SU-DHL-6 (cell line): ENCODE data around the gene CAMK2D.

Experiments used
- H2AFZ ChIP-seq: fragments of 200-600 bp; sonication (generic); 2 replicates; pipeline ENCODE4 v1.6.1; 2014; ENCODE audit warnings: low read depth, mild to moderate bottlenecking, moderate library complexity, mixed read lengths, antibody characterized with exemption, low read length; ENCODE audit not compliant: severe bottlenecking
- H3F3A ChIP-seq: fragments of 200-600 bp; shearing (Covaris generic); 2 replicates; pipeline ENCODE4 v1.6.0; 2016; ENCODE audit warnings: antibody characterized with exemption, mild to moderate bottlenecking; ENCODE audit not compliant: insufficient read depth
- H3K27ac ChIP-seq: fragments of 200-600 bp; sonication (generic); 2 replicates; pipeline ENCODE4 v1.5.1; 2016; ENCODE audit warnings: low read depth, mild to moderate bottlenecking, low read length, moderate library complexity, mixed read lengths
- H3K27me3 ChIP-seq: fragments of 200-600 bp; sonication (generic), shearing (Covaris generic); 2 replicates; pipeline ENCODE4 v1.6.0; 2014; ENCODE audit warnings: mild to moderate bottlenecking, low read length
- H3K36me3 ChIP-seq: fragments of 200-600 bp; sonication (generic); 2 replicates; pipeline ENCODE4 v1.6.1; 2014; ENCODE audit warnings: mild to moderate bottlenecking, low read length, mixed read lengths
- H3K4me2 ChIP-seq: fragments of 300-600, 200-600 bp; shearing (Covaris generic), sonication (generic); 2 replicates; pipeline ENCODE4 v1.6.0; 2014; ENCODE audit warnings: low read length, low read depth, mild to moderate bottlenecking; ENCODE audit not compliant: poor library complexity, severe bottlenecking
- H3K4me3 ChIP-seq: fragments of 200-600 bp; sonication (generic); 2 replicates; pipeline ENCODE4 v1.5.1; 2014; ENCODE audit warnings: antibody characterized with exemption, low read length, mild to moderate bottlenecking, mixed read lengths; ENCODE audit not compliant: insufficient read depth, poor library complexity, severe bottlenecking
- H3K79me2 ChIP-seq: fragments of 200-600 bp; sonication (generic); 2 replicates; pipeline ENCODE4 v1.6.1; 2014; ENCODE audit warnings: mild to moderate bottlenecking, low read length, moderate library complexity; ENCODE audit not compliant: insufficient read depth
- H3K9ac ChIP-seq: fragments of 200-600 bp; sonication (generic); 2 replicates; pipeline ENCODE4 v1.7.0; 2014; ENCODE audit warnings: mild to moderate bottlenecking, low read length
- H3K9me2 ChIP-seq: fragments of 200-600 bp; sonication (generic); replicated peaks from 2 replicates; pipeline ENCODE4 v1.6.1; 2014; ENCODE audit warnings: low read length; ENCODE audit not compliant: insufficient read depth
- H3K9me3 ChIP-seq: fragments of 200-600 bp; sonication (generic); 2 replicates; pipeline ENCODE4 v1.6.1; 2014; ENCODE audit warnings: low read length, mixed read lengths; ENCODE audit not compliant: insufficient read depth
- H4K20me1 ChIP-seq: fragments of 200-600 bp; sonication (generic); 2 replicates; pipeline ENCODE4 v1.6.1; 2014; ENCODE audit warnings: low read depth, mild to moderate bottlenecking, antibody characterized with exemption, low read length, moderate library complexity, mixed read lengths
- EZH2phosphoT487 ChIP-seq: fragments of 200-600 bp; sonication (generic), shearing (Covaris generic); conservative IDR thresholded peaks from 2 replicates; pipeline ENCODE4 v1.6.1; 2018; ENCODE audit warnings: mild to moderate bottlenecking, antibody characterized with exemption, low read length, moderate library complexity, mixed read lengths
- TF ChIP-seq, protein P1 (sequence below): fragments of 200-600 bp; sonication (generic); IDR thresholded peaks from one replicate; pipeline ENCODE4 v1.5.1; 2017; ENCODE audit warnings: antibody characterized with exemption, mild to moderate bottlenecking, low read length, moderate library complexity; ENCODE audit not compliant: insufficient read depth, poor library complexity, severe bottlenecking

CAMK2D gene

DNA sequence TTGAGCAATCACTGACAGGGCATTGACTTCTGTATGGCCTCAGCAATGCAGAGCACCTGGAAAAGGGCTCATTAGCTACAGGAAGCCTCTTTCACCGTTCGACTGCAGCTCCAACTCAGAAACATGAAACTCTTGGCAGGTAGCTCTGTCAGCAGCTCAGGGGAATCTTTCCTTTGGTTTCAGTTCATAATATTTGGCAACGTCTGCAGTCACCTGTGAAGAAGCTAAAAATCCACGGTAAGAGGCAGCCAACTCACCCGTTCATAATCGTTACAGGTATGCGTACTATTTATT is 354.9 kb downstream of the CAMK2D start:
- H3F3A ChIP-seq = no peaks in the 10 kb centered on the region
- no peak overlapping the region for H3K9ac ChIP-seq
- no peaks in the 10 kb centered on the region for H3K79me2 ChIP-seq
- H2AFZ ChIP-seq = no peak overlapping the region
- H3K27me3 ChIP-seq = no peaks in the 10 kb centered on the region
- H3K4me3 ChIP-seq = no peak overlapping the region
- H3K9me3 ChIP-seq = no peaks in the 10 kb centered on the region
- H3K9me2 ChIP-seq = no peaks in the 10 kb centered on the region
- H4K20me1 ChIP-seq = no peaks in the 10 kb centered on the region
- H3K27ac ChIP-seq = no peak overlapping the region
- no peaks in the 10 kb centered on the region for H3K36me3 ChIP-seq
- H3K4me2 ChIP-seq = no peak overlapping the region
- TF ChIP-seq, protein P1, sequence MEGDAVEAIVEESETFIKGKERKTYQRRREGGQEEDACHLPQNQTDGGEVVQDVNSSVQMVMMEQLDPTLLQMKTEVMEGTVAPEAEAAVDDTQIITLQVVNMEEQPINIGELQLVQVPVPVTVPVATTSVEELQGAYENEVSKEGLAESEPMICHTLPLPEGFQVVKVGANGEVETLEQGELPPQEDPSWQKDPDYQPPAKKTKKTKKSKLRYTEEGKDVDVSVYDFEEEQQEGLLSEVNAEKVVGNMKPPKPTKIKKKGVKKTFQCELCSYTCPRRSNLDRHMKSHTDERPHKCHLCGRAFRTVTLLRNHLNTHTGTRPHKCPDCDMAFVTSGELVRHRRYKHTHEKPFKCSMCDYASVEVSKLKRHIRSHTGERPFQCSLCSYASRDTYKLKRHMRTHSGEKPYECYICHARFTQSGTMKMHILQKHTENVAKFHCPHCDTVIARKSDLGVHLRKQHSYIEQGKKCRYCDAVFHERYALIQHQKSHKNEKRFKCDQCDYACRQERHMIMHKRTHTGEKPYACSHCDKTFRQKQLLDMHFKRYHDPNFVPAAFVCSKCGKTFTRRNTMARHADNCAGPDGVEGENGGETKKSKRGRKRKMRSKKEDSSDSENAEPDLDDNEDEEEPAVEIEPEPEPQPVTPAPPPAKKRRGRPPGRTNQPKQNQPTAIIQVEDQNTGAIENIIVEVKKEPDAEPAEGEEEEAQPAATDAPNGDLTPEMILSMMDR = no peak
- TF ChIP-seq EZH2phosphoT487 = no peak

DNA sequence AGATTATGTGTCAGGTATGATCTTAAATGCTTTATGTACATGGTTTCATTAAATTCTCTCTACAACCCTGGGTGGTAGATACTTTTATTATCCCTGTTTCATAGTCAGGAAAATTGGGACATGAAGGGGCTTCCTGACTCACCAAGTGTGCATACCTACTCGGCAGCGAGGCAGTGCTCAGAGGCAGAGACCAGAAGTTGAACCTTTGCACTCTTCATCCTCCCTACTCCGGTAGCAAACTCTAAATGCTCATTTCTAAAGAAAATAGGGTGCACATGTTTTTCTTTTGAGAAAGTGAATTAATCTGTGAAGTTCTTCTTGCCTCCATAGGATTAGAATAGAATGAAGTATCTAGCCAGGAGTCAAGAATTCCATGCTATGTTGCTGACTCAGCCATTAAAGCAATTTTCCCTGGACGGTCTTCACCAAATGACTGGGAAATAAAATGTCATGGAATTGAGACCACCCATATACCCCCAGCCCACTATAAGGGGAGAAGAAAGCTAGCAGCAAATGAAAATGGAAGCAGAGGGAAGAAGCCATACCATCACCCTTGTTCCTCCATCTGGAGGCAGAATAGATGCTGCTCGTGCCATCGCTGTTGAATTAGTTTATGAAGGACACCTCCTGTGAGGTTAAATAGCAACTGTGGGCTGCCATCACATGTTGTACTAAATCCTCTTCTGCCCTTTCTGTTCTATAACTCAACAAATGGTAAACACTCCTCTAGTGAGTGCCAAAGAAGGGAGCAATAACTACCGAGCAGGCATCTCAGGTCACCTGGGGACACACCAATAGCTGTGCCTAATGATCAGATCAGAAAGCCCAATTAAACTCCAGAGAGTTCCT is 355.4 kb downstream of the CAMK2D start:
- no peaks in the 10 kb centered on the region for H3K79me2 ChIP-seq
- no peak overlapping the region for H3K27ac ChIP-seq
- no peak overlapping the region for H3K4me3 ChIP-seq
- no peak for TF ChIP-seq EZH2phosphoT487
- TF ChIP-seq, protein P1 = no peak
- H3K9me2 ChIP-seq = no peaks in the 10 kb centered on the region
- H3K9me3 ChIP-seq = no peaks in the 10 kb centered on the region
- H3K27me3 ChIP-seq = no peaks in the 10 kb centered on the region
- no peaks in the 10 kb centered on the region for H4K20me1 ChIP-seq
- H3K9ac ChIP-seq = no peak overlapping the region
- H3K36me3 ChIP-seq = no peaks in the 10 kb centered on the region
- no peaks in the 10 kb centered on the region for H3F3A ChIP-seq
- H2AFZ ChIP-seq = no peak overlapping the region
- no peak overlapping the region for H3K4me2 ChIP-seq

DNA sequence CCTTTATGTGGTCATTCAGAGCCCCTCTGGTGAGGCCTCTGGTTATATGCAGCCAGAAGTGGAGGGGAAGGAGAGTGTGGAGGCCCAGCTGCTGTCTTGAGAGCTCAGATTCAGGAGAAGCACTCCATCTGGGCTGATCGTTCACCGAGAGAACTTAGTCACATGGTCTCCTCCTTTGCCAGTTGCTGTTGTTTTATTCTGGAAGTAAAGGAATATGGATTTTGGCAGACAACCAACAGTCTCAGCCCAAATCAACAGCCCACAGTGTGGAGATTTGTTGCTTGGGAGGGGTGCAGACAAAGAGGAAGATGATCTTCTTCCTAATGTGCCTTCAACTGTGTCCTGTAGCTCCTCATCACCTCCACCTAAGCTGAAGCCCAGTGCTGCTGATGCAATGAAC is 356.7 kb downstream of the CAMK2D start:
- Histone ChIP-seq H3K79me2 (no peaks in the 10 kb centered on the region), H3K27ac (no peak overlapping the region), H3K9me3 (no peaks in the 10 kb centered on the region), H2AFZ (no peak overlapping the region), H3K36me3 (no peaks in the 10 kb centered on the region), H3F3A (no peaks in the 10 kb centered on the region), H3K4me2 (no peak overlapping the region), H3K4me3 (no peak overlapping the region), H3K27me3 (no peaks in the 10 kb centered on the region), H4K20me1 (no peaks in the 10 kb centered on the region), H3K9me2 (no peaks in the 10 kb centered on the region), H3K9ac (no peak overlapping the region)
- TF ChIP-seq, protein P1 = no peak
- TF ChIP-seq EZH2phosphoT487 = no peak
